ENCODE results near the gene LCT.

- no peak for TF ChIP-seq ZFP30 (CRISPR knock-in tag; IDR thresholded peaks at IDR 0.05)
- no peak for TF ChIP-seq SNAI2 (CRISPR knock-in tag; IDR thresholded peaks at IDR 0.05)
- no peak for TF ChIP-seq ZFP3 (CRISPR knock-in tag; IDR thresholded peaks at IDR 0.05)
- TF ChIP-seq CREB5 (CRISPR knock-in tag; IDR thresholded peaks at IDR 0.05; ENCODE audit: low read depth): no peak
- no peak for TF ChIP-seq ZC3H10 (CRISPR knock-in tag; IDR thresholded peaks at IDR 0.05)
- TF ChIP-seq ZNF8 (CRISPR knock-in tag; IDR thresholded peaks at IDR 0.05): no peak
- TF ChIP-seq RARB (CRISPR knock-in tag; IDR thresholded peaks at IDR 0.05): no peak
Measured at GRCh38 chr2:135783439-135783838, 53.5 kb downstream of the LCT start.
